A549 (cell line): ENCODE results near the gene TSPAN3. TPM values are rescaled to one million over a fixed set of nuclear protein-coding genes. Genes with fewer than 3 reads are reported as not detected.

Source experiments
- ATAC-seq, 2 experiments: fragments of 200-7000 bp in 1 of 2; fragments of >200 bp in 1 of 2; cut with Nextera tagmentation in 1 of 2; cut with Tn5 transposase in 1 of 2; 3 replicates each; pipeline versions ENCODE4 v1.8.0 to v1.9.1; 2018 to 2020; ENCODE audit warnings: mild to moderate bottlenecking in 1 of 2, moderate library complexity in 1 of 2
- CTCF ChIA-PET: fragments of 300-600 bp; sonication (Branson Sonifier 250); formaldehyde crosslinking; extraction: SDS; loops from one replicate; lab custom pipeline; 2021; ENCODE audit warnings: antibody characterized with exemption, inconsistent platforms; lab: Yijun Ruan, JAX
- POLR2A ChIA-PET: fragments of 350-600 bp; formaldehyde crosslinking; extraction: SDS; loops from one replicate; lab custom pipeline; 2021; ENCODE audit warnings: antibody characterized with exemption, inconsistent platforms; lab: Yijun Ruan, JAX
- DNase-seq, 2 experiments: peaks; one replicate each; pipeline versions ENCODE4 v3.0.0 to v3.0.0-alpha.2; 2011 to 2016; ENCODE audit warnings: low read depth in 1 of 2, low spot score in 1 of 2
- FAIRE-seq: peaks from 2 replicates; lab custom pipeline; 2011; peaks lifted over from hg19 to GRCh38; lab: Jason Lieb, UNC
- H3K27ac ChIP-seq, 2 experiments: fragments of >200 bp; sonication (Bioruptor Twin); formaldehyde crosslinking; 3 replicates each; pipeline ENCODE4 v1.5.1; 2016 to 2017
- H3K4me1 ChIP-seq: fragments of >200 bp; sonication (Bioruptor Twin); formaldehyde crosslinking; 3 replicates; pipeline ENCODE4 v1.6.1; 2016
- H3K4me2 ChIP-seq: fragments of >200 bp; sonication (Bioruptor Twin); formaldehyde crosslinking; 3 replicates; pipeline ENCODE4 v1.6.1; 2016
- H3K4me3 ChIP-seq: fragments of >200 bp; sonication (Bioruptor Twin); formaldehyde crosslinking; 3 replicates; pipeline ENCODE4 v1.5.1; 2016
- H3K9me3 ChIP-seq: fragments of >200 bp; sonication (Bioruptor Twin); formaldehyde crosslinking; 3 replicates; pipeline ENCODE4 v1.6.1; 2016
- BCL3 ChIP-seq: fragments of >200 bp; sonication (Bioruptor Twin); formaldehyde crosslinking; IDR thresholded peaks from 3 replicates; pipeline ENCODE4 v1.6.1; 2016
- BHLHE40 ChIP-seq: IDR thresholded peaks from 2 replicates; pipeline ENCODE4 v1.6.1; 2012; ENCODE audit warnings: low read depth, low read length, inconsistent platforms
- CEBPB ChIP-seq, 2 experiments: fragments of >200 bp in 1 of 2; sonication (Bioruptor Twin) in 1 of 2; formaldehyde crosslinking in 1 of 2; IDR thresholded peaks; 2 replicates each; pipeline ENCODE4 v1.6.1; 2012 to 2016
- E2F6 ChIP-seq: IDR thresholded peaks from 2 replicates; pipeline ENCODE4 v1.6.1; 2012; ENCODE audit warnings: low read depth, borderline replicate concordance
- EP300 ChIP-seq, 2 experiments: fragments of >200 bp; sonication (Bioruptor Twin); formaldehyde crosslinking; IDR thresholded peaks; 2 replicates in 1 of 2; 3 replicates in 1 of 2; pipeline ENCODE4 v1.6.1; 2016 to 2017
- GATA3 ChIP-seq: IDR thresholded peaks from 2 replicates; pipeline ENCODE4 v1.6.1; 2012; ENCODE audit warnings: borderline replicate concordance
- HDAC2 ChIP-seq: fragments of 200-600 bp; sonication (generic); IDR thresholded peaks from 2 replicates; pipeline ENCODE4 v1.6.1; 2016
- HEYL ChIP-seq: fragments of 250-450 bp; sonication (Bioruptor Pico); IDR thresholded peaks from 2 replicates; pipeline ENCODE4 v1.8.0; 2021; ENCODE audit warnings: mild to moderate bottlenecking, moderate library complexity
- HOXB5 ChIP-seq: fragments of 250-450 bp; sonication (Bioruptor Pico); IDR thresholded peaks from 2 replicates; pipeline ENCODE4 v1.5.0; 2020; ENCODE audit warnings: mild to moderate bottlenecking, moderate library complexity
- JUNB ChIP-seq: fragments of >200 bp; sonication (Bioruptor Twin); formaldehyde crosslinking; IDR thresholded peaks from 2 replicates; pipeline ENCODE4 v1.6.1; 2016
- KDM5A ChIP-seq: fragments of 200-600 bp; sonication (generic); IDR thresholded peaks from 2 replicates; pipeline ENCODE4 v1.6.1; 2016; ENCODE audit warnings: antibody characterized with exemption, mild to moderate bottlenecking
- MAFK ChIP-seq: fragments of 450-650 bp; IDR thresholded peaks from 2 replicates; pipeline ENCODE4 v1.6.1; 2014; ENCODE audit not compliant: partially characterized antibody
- MYC ChIP-seq: IDR thresholded peaks from 2 replicates; pipeline ENCODE4 v1.6.1; 2012; ENCODE audit warnings: mild to moderate bottlenecking, inconsistent platforms, low read length, improper control_type of control experiment, borderline replicate concordance
- NPAS2 ChIP-seq: fragments of 250-450 bp; sonication (Bioruptor Pico); IDR thresholded peaks from 2 replicates; pipeline ENCODE4 v1.8.0; 2022; ENCODE audit warnings: mild to moderate bottlenecking, moderate library complexity, borderline replicate concordance
- PBX3 ChIP-seq: IDR thresholded peaks from 2 replicates; pipeline ENCODE4 v1.6.1; 2012
- PHF8 ChIP-seq: fragments of 200-600 bp; sonication (generic); IDR thresholded peaks from 2 replicates; pipeline ENCODE4 v1.6.1; 2016; ENCODE audit warnings: low read depth, mild to moderate bottlenecking, antibody characterized with exemption, moderate library complexity, borderline replicate concordance
- RAD21 ChIP-seq, 2 experiments: fragments of >200 bp in 1 of 2; sonication (Bioruptor Twin) in 1 of 2; formaldehyde crosslinking in 1 of 2; IDR thresholded peaks in 1 of 2; conservative IDR thresholded peaks in 1 of 2; 2 replicates in 1 of 2; 3 replicates in 1 of 2; pipeline ENCODE4 v1.6.1; 2012 to 2018; ENCODE audit warnings: inconsistent platforms in 1 of 2
- RARB ChIP-seq: fragments of 250-450 bp; sonication (Bioruptor Pico); IDR thresholded peaks from 2 replicates; pipeline ENCODE4 v1.8.0; 2021; ENCODE audit warnings: mild to moderate bottlenecking, moderate library complexity
- RCOR1 ChIP-seq: fragments of 150-350 bp; IDR thresholded peaks from 2 replicates; pipeline ENCODE4 v1.6.1; 2014; ENCODE audit warnings: antibody characterized with exemption, low read length, low read depth
- USF2 ChIP-seq: fragments of 450-650 bp; IDR thresholded peaks from 2 replicates; pipeline ENCODE4 v1.6.1; 2014; ENCODE audit warnings: antibody characterized with exemption
- ZSCAN20 ChIP-seq: fragments of 250-450 bp; sonication (Bioruptor Pico); IDR thresholded peaks from 2 replicates; pipeline ENCODE4 v1.8.0; 2022; ENCODE audit warnings: mild to moderate bottlenecking, moderate library complexity
- WGBS: methylation state at CpG from one replicate; pipeline ENCODE4 v1.1.6; 2017; ENCODE audit errors: missing lambda C conversion rate; 5-methylcytosine and 5-hydroxymethylcytosine counted together
- polyA plus RNA-seq, 4 experiments: library from polyadenylated mRNA; depleted of rRNA in 3 of 4; stranded (reverse); fragments of >200 nt; fragmentation: RNase III in 1 of 4; extraction: RNeasy Plus Mini Kit Qiagen cat#74134 plus additional on column Dnase treatment in 1 of 4; gene quantifications; 2 replicates in 3 of 4; 3 replicates in 1 of 4; pipeline ENCODE4 v1.2.3, GENCODE V29; 2011 to 2017
- TF ChIP-seq, protein P1 (sequence below): IDR thresholded peaks from 2 replicates; pipeline ENCODE4 v1.6.1; 2012
- TF ChIP-seq, protein P2 (sequence below): fragments of >200 bp; sonication (Bioruptor Twin); formaldehyde crosslinking; IDR thresholded peaks from 2 replicates; pipeline ENCODE4 v1.6.1; 2016

TSPAN3 gene
- polyA plus RNA-seq, 2 of the 4 experiments (the other 2 are of a cell fraction) = 362 to 636 TPM

DNA sequence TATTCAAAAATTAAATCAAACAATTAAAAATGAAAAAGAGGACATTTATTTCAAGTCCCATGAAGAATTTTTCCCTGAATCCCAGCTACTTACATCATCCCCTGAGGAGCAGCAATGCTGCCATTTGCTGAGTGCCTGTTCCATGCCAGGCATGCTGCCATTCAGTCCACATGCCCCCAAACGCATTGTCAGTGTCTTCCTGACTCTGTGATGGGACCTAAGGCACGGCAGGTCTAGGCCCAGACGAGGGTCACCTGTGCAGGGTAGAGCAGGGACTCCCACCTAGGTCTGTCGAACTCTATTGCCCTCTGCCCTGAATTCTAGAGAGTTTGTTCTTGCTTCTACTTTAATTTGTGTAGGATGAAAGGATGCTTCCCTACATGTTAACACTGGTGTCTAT is 68.9 kb downstream of the TSPAN3 start:
- H3K27ac ChIP-seq = no peak overlapping the region
- ChIA-PET CTCF (interaction anchor here (2.8 kb wide), 1 partner anchor 22 kb away, joined by 9 read pairs; no protein-coding TSS in a partner anchor), POLR2A (no interaction called here)
- peaks cover 1% of the 10 kb centered on the region; the same call in 2 of the 3 replicates for H3K4me1 ChIP-seq
- H3K4me2 ChIP-seq = no peak overlapping the region
- no peak for DNase-seq
- no peak for FAIRE-seq
- H3K9me3 ChIP-seq = no peaks in the 10 kb centered on the region
- TF ChIP-seq HDAC2 (no peak), PBX3 (no peak), RCOR1 (no peak), PHF8 (no peak), MYC (no peak), BCL3 (no peak)
- no peak for ATAC-seq
- WGBS = 28% methylated on average over 4 of the region's 4 CpGs
- no peak overlapping the region for H3K4me3 ChIP-seq

DNA sequence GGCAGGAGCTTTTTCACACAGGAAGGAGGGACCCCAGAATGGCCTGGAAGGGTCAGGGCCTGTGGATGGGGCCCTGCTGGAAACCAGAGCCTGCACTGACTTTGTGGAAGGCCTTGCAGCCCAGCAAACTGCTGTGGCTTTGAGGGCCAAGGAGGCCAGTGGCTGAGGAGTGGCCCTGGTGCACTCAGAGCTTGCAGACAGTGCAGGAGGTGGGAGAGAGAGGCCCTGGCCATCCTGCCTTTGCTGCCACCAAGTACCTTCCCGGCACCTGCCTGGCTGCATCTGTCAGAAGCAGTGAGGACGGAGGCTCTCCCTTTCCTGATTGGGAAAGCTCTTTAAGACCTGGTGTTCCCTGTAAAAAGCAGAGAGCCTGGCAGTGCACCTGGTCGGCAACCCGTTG is 69.6 kb downstream of the TSPAN3 start:
- DNase-seq = no peak
- H3K9me3 ChIP-seq = no peaks in the 10 kb centered on the region
- H3K4me2 ChIP-seq = no peak overlapping the region
- 59% methylated on average over 4 of the region's 4 CpGs for WGBS
- CTCF ChIA-PET = interaction anchor here (1.5 to 2.8 kb wide), 2 partner anchors 14 to 23 kb away, joined by 4 to 9 read pairs; no protein-coding TSS in a partner anchor
- TF ChIP-seq BCL3 (no peak), HOXB5 (CRISPR knock-in tag) (no peak), RARB (CRISPR knock-in tag) (no peak), MAFK (no peak), BHLHE40 (no peak), GATA3 (no peak), KDM5A (no peak), USF2 (no peak), HDAC2 (no peak), E2F6 (no peak), ZSCAN20 (CRISPR knock-in tag) (no peak), HEYL (CRISPR knock-in tag) (no peak), CEBPB (IDR thresholded peaks at IDR 0.05) (no peak), JUNB (no peak), RAD21 (conservative IDR thresholded peaks at IDR 0.05 in 1 of 2, IDR thresholded peaks at IDR 0.05 in 1 of 2) (no peak), NPAS2 (CRISPR knock-in tag) (no peak), EP300 (IDR thresholded peaks at IDR 0.05) (no peak)
- TF ChIP-seq, protein P1, sequence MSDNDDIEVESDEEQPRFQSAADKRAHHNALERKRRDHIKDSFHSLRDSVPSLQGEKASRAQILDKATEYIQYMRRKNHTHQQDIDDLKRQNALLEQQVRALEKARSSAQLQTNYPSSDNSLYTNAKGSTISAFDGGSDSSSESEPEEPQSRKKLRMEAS = no peak
- TF ChIP-seq, protein P2, sequence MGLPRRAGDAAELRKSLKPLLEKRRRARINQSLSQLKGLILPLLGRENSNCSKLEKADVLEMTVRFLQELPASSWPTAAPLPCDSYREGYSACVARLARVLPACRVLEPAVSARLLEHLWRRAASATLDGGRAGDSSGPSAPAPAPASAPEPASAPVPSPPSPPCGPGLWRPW = no peak
- H3K4me3 ChIP-seq = no peak overlapping the region
- no peak for FAIRE-seq
- no peak overlapping the region for H3K27ac ChIP-seq
- peaks cover 7% of the 10 kb centered on the region for H3K4me1 ChIP-seq
- POLR2A ChIA-PET = no interaction called here
- no peak for ATAC-seq
